ENCODE measurements around the gene SDK2. TPM values are rescaled to one million over a fixed set of nuclear protein-coding genes. Genes with fewer than 3 reads are reported as not detected.

Gene SDK2
- total and polyA plus RNA-seq, 2 of the 8 experiments (the other 6 are each of a cell fraction or from before 2014, with no cell fraction given): 3.9 to 4.1 TPM

GRCh38 chr17:73362697-73363096 lies 281.5 kb downstream of the SDK2 start:
- Histone ChIP-seq H3K23me2 (ENCODE audit: low read depth, low read length) (peaks cover 2% of the 10 kb centered on the region; the same call in 1 of the 2 replicates), H3K4me2 (ENCODE audit: insufficient read depth in 1 of 2, low read depth in 2 of 2, low read length in 2 of 2) (no peak overlapping the region; a peak in 1 of 4 replicates), H2BK20ac (ENCODE audit: low read length) (0 out of 2 replicates have a peak overlapping the region, but pooled peaks have one; percentile 1), H2BK5ac (ENCODE audit: low read depth, low read length) (no peak overlapping the region), H4K91ac (replicated peaks; ENCODE audit: insufficient read length, low read length) (no peak overlapping the region), H3K79me1 (ENCODE audit: low read depth, low read length) (no peaks in the 10 kb centered on the region), H2BK12ac (ENCODE audit: low read depth, low read length) (no peak overlapping the region), H3K56ac (replicated peaks; ENCODE audit: insufficient read length, low read depth, low read length) (no peak overlapping the region), H2BK120ac (replicated peaks; ENCODE audit: low read depth, low read length) (no peak overlapping the region), H4K20me1 (replicated peaks in 1 of 2; ENCODE audit: control insufficient read depth in 1 of 2, insufficient read depth in 2 of 2, low read length in 2 of 2) (no peaks in the 10 kb centered on the region), H3K23ac (ENCODE audit: insufficient read length) (no peak overlapping the region), H4K8ac (ENCODE audit: extremely low read depth, insufficient read depth, low read length) (no peak overlapping the region), H3K9ac (replicated peaks in 1 of 4; ENCODE audit: extremely low read depth in 1 of 4, low read depth in 3 of 4, low read length in 3 of 4) (no peak overlapping the region), H3K79me2 (ENCODE audit: control insufficient read depth in 1 of 2, insufficient read depth in 2 of 2, low read length in 2 of 2) (no peaks in the 10 kb centered on the region), H3K4ac (replicated peaks; ENCODE audit: insufficient read length, low read depth, low read length) (no peak overlapping the region), H3K4me3 (ENCODE audit: extremely low read depth in 1 of 4, insufficient read depth in 2 of 4, low read depth in 3 of 4, low read length in 4 of 4) (no peak overlapping the region), H3K4me1 (replicated peaks in 1 of 4; ENCODE audit: control insufficient read depth in 3 of 4, insufficient read depth in 4 of 4, low read length in 3 of 4) (peaks cover 4 to 42% (median 32%) of the 10 kb centered on the region in 4 experiments), H4K5ac (ENCODE audit: insufficient read length, low read depth, low read length) (no peak overlapping the region), H3K18ac (ENCODE audit: extremely low read depth, low read length) (peak overlapping the region; percentile 36; the same call in 1 of the 2 replicates), H3K27ac (ENCODE audit: low read depth, low read length) (no peak overlapping the region), H3K9me3 (ENCODE audit: insufficient read depth in 2 of 2, low read depth in 1 of 2, low read length in 1 of 2) (no peaks in the 10 kb centered on the region), H3K27me3 (replicated peaks in 1 of 4; ENCODE audit: control insufficient read depth in 3 of 4, extremely low read depth in 1 of 4, insufficient read depth in 3 of 4, low read length in 3 of 4) (no peaks in the 10 kb centered on the region), H2AK5ac (ENCODE audit: low read depth, low read length) (no peak overlapping the region; the same call in 1 of the 2 replicates), H3K36me3 (ENCODE audit: control insufficient read depth in 2 of 4, insufficient read depth in 4 of 4, low read length in 3 of 4) (no peaks in the 10 kb centered on the region), H3K14ac (ENCODE audit: insufficient read length) (no peak overlapping the region), H2BK15ac (ENCODE audit: low read length) (peak overlapping the region; percentile 31; the same call in 1 of the 2 replicates), H2AFZ (ENCODE audit: low read length) (no peak overlapping the region)
- peak in 1 of 2 experiments; percentile 72 for DNase-seq (ENCODE audit: low read depth in 1 of 2, low spot score in 2 of 2)
- WGBS, 2 experiments (ENCODE audit: extremely low coverage in 1 of 2, insufficient coverage in 1 of 2, insufficient read length in 1 of 2, insufficient replicate concordance in 2 of 2, low coverage in 1 of 2, low lambda C conversion rate in 2 of 2, missing lambda C conversion rate in 1 of 2): 83% methylated on average over 11 of the region's 11 CpGs; no CpG with 5 or more reads in 1 of the 2 experiments
- ChIA-PET CTCF (ENCODE audit: partially characterized antibody) (interaction anchor here (1.0 to 16.5 kb wide), 4 partner anchors 13 to 108 kb away, joined by 3 to 439 read pairs (median 19); partner anchors contain the start of gene CPSF4L), POLR2A (ENCODE audit: partially characterized antibody) (interaction anchor here (0.7 to 1.9 kb wide), 6 partner anchors 14 to 130 kb away, joined by 3 to 5 read pairs (median 3); no protein-coding TSS in a partner anchor)
- TF ChIP-seq KDM1A (IDR thresholded peaks at IDR 0.05; ENCODE audit: borderline replicate concordance, low read length) (no peak), BACH1 (IDR thresholded peaks at IDR 0.05; ENCODE audit: low read length) (no peak), RFX5 (IDR thresholded peaks at IDR 0.05; ENCODE audit: borderline replicate concordance, low read depth, low read length) (no peak), ATF3 (IDR thresholded peaks at IDR 0.05; ENCODE audit: insufficient read depth, low read depth, low read length) (no peak), SRF (IDR thresholded peaks at IDR 0.05; ENCODE audit: low read depth, low read length) (no peak), EGR1 (IDR thresholded peaks at IDR 0.05; ENCODE audit: borderline replicate concordance, low read depth, low read length) (no peak), CBX5 (IDR thresholded peaks at IDR 0.05; ENCODE audit: low read depth, low read length) (no peak), SP1 (IDR thresholded peaks at IDR 0.05; ENCODE audit: low read depth, low read length) (0 out of 2 replicates have a peak, but pooled peaks have one; percentile 26), KDM4A (IDR thresholded peaks at IDR 0.05; ENCODE audit: low read depth, low read length, severe bottlenecking) (no peak), ZNF274 (IDR thresholded peaks at IDR 0.05; ENCODE audit: borderline replicate concordance, extremely low read depth, low read length) (no peak), EZH2 (IDR thresholded peaks at IDR 0.05; ENCODE audit: low read depth, low read length, severe bottlenecking) (no peak), CHD2 (IDR thresholded peaks at IDR 0.05; ENCODE audit: low read length) (0 out of 2 replicates have a peak, but pooled peaks have one; percentile 54)
- FAIRE-seq: no peak
